HUDEP-2 (cell line): ENCODE results near the gene LITAF.

Experiments used
- DNase-seq, 76 experiments: peaks; one replicate each; lab custom pipeline; 2025; ENCODE audit not compliant: unreplicated experiment in 76 of 76; lab: John Stamatoyannopoulos, UW

The LITAF gene

GRCh38 chr16:11499295-11500089, 87.2 kb downstream of the LITAF start:
- no peak for DNase-seq

DNA sequence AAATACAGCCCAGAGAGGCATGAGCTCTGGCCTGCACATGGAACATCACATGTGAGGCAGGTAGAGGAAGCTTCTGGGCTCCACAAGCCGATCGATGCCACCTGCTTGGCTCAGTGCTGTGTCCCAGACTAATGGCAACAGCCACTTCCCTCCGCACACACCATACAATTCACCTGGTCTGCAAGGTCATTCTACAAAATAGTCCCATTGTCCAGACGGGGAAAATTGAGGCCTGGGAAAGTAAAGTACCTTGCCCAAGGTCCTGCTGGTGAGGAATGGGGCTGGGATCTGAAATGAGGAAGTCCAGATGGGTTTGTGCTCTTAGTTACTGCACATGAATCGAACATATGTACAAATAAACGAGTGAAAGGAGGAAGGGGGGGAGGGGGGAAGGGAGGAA, 88.0 kb downstream of the LITAF start:
- DNase-seq: no peak

DNA sequence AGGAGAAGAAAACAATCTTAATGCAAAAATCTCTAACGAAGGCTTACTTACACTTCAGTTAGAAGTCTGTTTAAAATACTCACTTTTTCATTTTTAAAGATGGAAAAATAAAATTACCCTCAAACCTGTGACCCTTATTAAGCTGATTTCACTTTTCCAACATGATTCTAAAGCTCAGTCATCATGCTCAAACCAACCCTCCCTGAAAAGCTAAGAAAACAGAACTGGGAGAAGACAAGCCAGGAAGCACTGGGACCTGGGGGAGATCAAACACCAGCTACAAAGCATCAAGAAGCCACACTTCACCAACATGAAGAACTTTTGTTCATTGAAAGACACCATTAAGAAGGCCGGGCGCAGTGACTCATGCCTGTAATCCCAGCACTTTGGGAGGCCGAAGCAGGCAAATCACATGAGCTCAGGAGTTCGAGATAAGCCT, 88.8 kb downstream of the LITAF start:
- DNase-seq: peak in 2 of 76 experiments; percentile 0 to 9
